HepG2 (cell line): ENCODE results near the gene ANAPC1. TPM values are rescaled to one million over a fixed set of nuclear protein-coding genes. Genes with fewer than 3 reads are reported as not detected.
"Not testable (repeated sequence)": the region's sequence is repeated elsewhere in the genome, so short reads cannot be mapped to it uniquely, and the experiment has no call there.

Experiments used
- BCL6 ChIP-seq: IDR thresholded peaks from 2 replicates; pipeline ENCODE4 v1.6.1; 2016; ENCODE audit warnings: missing genetic modification reagents, missing compliant biosample characterization
- ELF1 ChIP-seq: sonication (generic); formaldehyde crosslinking; IDR thresholded peaks from 2 replicates; pipeline ENCODE4 v1.4.0; 2020; ENCODE audit warnings: missing genetic modification reagents
- ETV5 ChIP-seq: IDR thresholded peaks from 2 replicates; pipeline ENCODE4 v1.6.1; 2018; ENCODE audit warnings: missing biosample characterization, missing genetic modification reagents, inconsistent platforms, borderline replicate concordance
- FOXA1 ChIP-seq, 2 experiments: fragments of 450-650 bp in 1 of 2; sonication (generic) in 1 of 2; formaldehyde crosslinking in 1 of 2; IDR thresholded peaks; 2 replicates each; pipeline versions ENCODE4 v1.4.0 to v1.6.1; 2016 to 2020; ENCODE audit warnings: missing genetic modification reagents in 1 of 2
- FOXA3 ChIP-seq: IDR thresholded peaks from 2 replicates; pipeline ENCODE4 v1.6.1; 2016; ENCODE audit warnings: missing genetic modification reagents, missing compliant biosample characterization
- FOXK1 ChIP-seq: sonication (generic); formaldehyde crosslinking; IDR thresholded peaks from 2 replicates; pipeline ENCODE4 v1.4.0; 2020; ENCODE audit warnings: low read depth, missing genetic modification reagents, borderline replicate concordance
- GATAD1 ChIP-seq: IDR thresholded peaks from 2 replicates; pipeline ENCODE4 v1.6.1; 2016; ENCODE audit warnings: missing genetic modification reagents, missing compliant biosample characterization
- GATAD2A ChIP-seq: IDR thresholded peaks from 2 replicates; pipeline ENCODE4 v1.6.1; 2016
- HMG20A ChIP-seq: IDR thresholded peaks from 2 replicates; pipeline ENCODE4 v1.6.1; 2016; ENCODE audit warnings: borderline replicate concordance
- MED1 ChIP-seq: sonication (generic); formaldehyde crosslinking; IDR thresholded peaks from 2 replicates; pipeline ENCODE4 v1.4.0; 2020; ENCODE audit warnings: missing genetic modification reagents
- NCOA2 ChIP-seq: sonication (generic); formaldehyde crosslinking; IDR thresholded peaks from 2 replicates; pipeline ENCODE4 v1.8.0; 2022; ENCODE audit warnings: inconsistent platforms
- RARA ChIP-seq: IDR thresholded peaks from 2 replicates; pipeline ENCODE4 v1.6.1; 2016; ENCODE audit warnings: missing genetic modification reagents, missing compliant biosample characterization
- SOX5 ChIP-seq: IDR thresholded peaks from 2 replicates; pipeline ENCODE4 v1.6.1; 2016; ENCODE audit warnings: borderline replicate concordance
- SOX6 ChIP-seq, 2 experiments: fragments of 450-650 bp in 1 of 2; sonication (generic) in 1 of 2; formaldehyde crosslinking in 1 of 2; IDR thresholded peaks; 2 replicates each; pipeline versions ENCODE4 v1.4.0 to v1.6.1; 2017 to 2020; ENCODE audit warnings: antibody characterized with exemption in 1 of 2, mild to moderate bottlenecking in 1 of 2, missing genetic modification reagents in 1 of 2
- ZNF331 ChIP-seq: sonication (generic); formaldehyde crosslinking; IDR thresholded peaks from 2 replicates; pipeline ENCODE4 v1.4.0; 2020; ENCODE audit warnings: missing genetic modification reagents
- ZNF652 ChIP-seq: IDR thresholded peaks from 2 replicates; pipeline ENCODE4 v1.6.1; 2016; ENCODE audit warnings: low read depth, borderline replicate concordance
- polyA plus RNA-seq, 8 experiments: library from polyadenylated mRNA; depleted of rRNA in 3 of 8; stranded (reverse) in 7 of 8; unstranded in 1 of 8; fragments of >200 nt; fragmentation: Illumina TruSeq in 4 of 8; extraction: Trizol in 4 of 8; gene quantifications; 2 replicates each; pipeline versions ENCODE4 v1.2.1 to v1.2.3, GENCODE V29; 2011 to 2016; ENCODE audit warnings: low read depth in 4 of 8, missing spikeins in 1 of 8, mixed read lengths in 1 of 8; ENCODE audit not compliant: insufficient read depth in 1 of 8
- total RNA-seq, 5 experiments: library from RNA; depleted of rRNA; stranded (reverse); fragments of >200 nt; fragmentation: Illumina TruSeq; extraction: Trizol; gene quantifications; 2 replicates each; pipeline ENCODE4 v1.2.3, GENCODE V29; 2016; ENCODE audit warnings: low read depth in 1 of 5
- TF ChIP-seq, protein P1 (sequence below): sonication (generic); formaldehyde crosslinking; conservative IDR thresholded peaks from 2 replicates; pipeline ENCODE4 v1.4.0; 2020; ENCODE audit warnings: mild to moderate bottlenecking, missing genetic modification reagents, moderate library complexity
- TF ChIP-seq, protein P2 (sequence below): IDR thresholded peaks from 2 replicates; pipeline ENCODE4 v1.6.1; 2016; ENCODE audit warnings: mild to moderate bottlenecking
- TF ChIP-seq, protein P3 (sequence below): IDR thresholded peaks from 2 replicates; pipeline ENCODE4 v1.4.0; 2020; ENCODE audit warnings: mild to moderate bottlenecking, missing genetic modification reagents
- TF ChIP-seq, protein P4 (sequence below): IDR thresholded peaks from 2 replicates; pipeline ENCODE4 v1.6.1; 2016; ENCODE audit warnings: low read depth

ANAPC1 gene
- total and polyA plus RNA-seq, 2 of the 13 experiments (the other 11 are each of a cell fraction or from before 2014, with no cell fraction given), result 50.0 to 89.7 TPM

DNA sequence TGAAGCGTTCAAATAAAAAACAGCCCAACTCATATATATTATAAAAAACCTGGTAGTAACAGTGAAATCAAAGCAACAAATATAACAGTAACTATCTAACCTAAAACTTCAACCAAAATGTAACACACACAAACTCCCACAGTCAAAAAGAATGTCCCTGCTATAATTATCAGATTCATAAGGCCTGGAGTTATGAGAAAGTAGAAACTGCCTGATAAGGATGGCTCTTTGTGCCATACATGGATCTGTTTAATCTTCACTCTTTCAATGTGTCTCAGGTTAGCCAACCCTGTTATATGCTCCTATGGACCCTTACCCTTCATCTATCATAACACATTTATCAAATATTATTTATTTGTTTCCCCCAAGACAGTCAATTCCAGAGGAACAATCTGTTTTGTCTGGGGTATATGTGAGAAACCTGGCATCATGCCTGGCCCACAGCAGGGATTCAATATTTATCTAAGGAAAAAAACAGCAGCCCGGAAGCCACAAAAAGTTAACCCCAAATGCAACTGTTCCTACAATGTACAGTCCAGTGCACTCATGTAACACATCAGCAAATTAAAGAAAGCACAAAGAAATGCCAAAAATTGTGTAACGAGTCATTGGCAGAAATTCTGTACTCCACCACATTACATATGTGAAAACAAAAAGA lies 44.2 kb downstream of the ANAPC1 start (continued):
- TF ChIP-seq, protein P1, sequence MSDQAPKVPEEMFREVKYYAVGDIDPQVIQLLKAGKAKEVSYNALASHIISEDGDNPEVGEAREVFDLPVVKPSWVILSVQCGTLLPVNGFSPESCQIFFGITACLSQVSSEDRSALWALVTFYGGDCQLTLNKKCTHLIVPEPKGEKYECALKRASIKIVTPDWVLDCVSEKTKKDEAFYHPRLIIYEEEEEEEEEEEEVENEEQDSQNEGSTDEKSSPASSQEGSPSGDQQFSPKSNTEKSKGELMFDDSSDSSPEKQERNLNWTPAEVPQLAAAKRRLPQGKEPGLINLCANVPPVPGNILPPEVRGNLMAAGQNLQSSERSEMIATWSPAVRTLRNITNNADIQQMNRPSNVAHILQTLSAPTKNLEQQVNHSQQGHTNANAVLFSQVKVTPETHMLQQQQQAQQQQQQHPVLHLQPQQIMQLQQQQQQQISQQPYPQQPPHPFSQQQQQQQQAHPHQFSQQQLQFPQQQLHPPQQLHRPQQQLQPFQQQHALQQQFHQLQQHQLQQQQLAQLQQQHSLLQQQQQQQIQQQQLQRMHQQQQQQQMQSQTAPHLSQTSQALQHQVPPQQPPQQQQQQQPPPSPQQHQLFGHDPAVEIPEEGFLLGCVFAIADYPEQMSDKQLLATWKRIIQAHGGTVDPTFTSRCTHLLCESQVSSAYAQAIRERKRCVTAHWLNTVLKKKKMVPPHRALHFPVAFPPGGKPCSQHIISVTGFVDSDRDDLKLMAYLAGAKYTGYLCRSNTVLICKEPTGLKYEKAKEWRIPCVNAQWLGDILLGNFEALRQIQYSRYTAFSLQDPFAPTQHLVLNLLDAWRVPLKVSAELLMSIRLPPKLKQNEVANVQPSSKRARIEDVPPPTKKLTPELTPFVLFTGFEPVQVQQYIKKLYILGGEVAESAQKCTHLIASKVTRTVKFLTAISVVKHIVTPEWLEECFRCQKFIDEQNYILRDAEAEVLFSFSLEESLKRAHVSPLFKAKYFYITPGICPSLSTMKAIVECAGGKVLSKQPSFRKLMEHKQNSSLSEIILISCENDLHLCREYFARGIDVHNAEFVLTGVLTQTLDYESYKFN (CRISPR knock-in tag), result peak; percentile 63
- peak; percentile 20; the same call in 1 of the 2 replicates for TF ChIP-seq ZNF331 (CRISPR knock-in tag)
- TF ChIP-seq, protein P2, sequence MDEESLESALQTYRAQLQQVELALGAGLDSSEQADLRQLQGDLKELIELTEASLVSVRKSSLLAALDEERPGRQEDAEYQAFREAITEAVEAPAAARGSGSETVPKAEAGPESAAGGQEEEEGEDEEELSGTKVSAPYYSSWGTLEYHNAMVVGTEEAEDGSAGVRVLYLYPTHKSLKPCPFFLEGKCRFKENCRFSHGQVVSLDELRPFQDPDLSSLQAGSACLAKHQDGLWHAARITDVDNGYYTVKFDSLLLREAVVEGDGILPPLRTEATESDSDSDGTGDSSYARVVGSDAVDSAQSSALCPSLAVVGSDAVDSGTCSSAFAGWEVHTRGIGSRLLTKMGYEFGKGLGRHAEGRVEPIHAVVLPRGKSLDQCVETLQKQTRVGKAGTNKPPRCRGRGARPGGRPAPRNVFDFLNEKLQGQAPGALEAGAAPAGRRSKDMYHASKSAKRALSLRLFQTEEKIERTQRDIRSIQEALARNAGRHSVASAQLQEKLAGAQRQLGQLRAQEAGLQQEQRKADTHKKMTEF, result peak; percentile 3
- peak; percentile 25; the same call in 1 of the 2 replicates for TF ChIP-seq BCL6
- TF ChIP-seq, protein P3, sequence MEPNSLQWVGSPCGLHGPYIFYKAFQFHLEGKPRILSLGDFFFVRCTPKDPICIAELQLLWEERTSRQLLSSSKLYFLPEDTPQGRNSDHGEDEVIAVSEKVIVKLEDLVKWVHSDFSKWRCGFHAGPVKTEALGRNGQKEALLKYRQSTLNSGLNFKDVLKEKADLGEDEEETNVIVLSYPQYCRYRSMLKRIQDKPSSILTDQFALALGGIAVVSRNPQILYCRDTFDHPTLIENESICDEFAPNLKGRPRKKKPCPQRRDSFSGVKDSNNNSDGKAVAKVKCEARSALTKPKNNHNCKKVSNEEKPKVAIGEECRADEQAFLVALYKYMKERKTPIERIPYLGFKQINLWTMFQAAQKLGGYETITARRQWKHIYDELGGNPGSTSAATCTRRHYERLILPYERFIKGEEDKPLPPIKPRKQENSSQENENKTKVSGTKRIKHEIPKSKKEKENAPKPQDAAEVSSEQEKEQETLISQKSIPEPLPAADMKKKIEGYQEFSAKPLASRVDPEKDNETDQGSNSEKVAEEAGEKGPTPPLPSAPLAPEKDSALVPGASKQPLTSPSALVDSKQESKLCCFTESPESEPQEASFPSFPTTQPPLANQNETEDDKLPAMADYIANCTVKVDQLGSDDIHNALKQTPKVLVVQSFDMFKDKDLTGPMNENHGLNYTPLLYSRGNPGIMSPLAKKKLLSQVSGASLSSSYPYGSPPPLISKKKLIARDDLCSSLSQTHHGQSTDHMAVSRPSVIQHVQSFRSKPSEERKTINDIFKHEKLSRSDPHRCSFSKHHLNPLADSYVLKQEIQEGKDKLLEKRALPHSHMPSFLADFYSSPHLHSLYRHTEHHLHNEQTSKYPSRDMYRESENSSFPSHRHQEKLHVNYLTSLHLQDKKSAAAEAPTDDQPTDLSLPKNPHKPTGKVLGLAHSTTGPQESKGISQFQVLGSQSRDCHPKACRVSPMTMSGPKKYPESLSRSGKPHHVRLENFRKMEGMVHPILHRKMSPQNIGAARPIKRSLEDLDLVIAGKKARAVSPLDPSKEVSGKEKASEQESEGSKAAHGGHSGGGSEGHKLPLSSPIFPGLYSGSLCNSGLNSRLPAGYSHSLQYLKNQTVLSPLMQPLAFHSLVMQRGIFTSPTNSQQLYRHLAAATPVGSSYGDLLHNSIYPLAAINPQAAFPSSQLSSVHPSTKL (CRISPR knock-in tag), result peak; percentile 76
- peak; percentile 41; the same call in 1 of the 2 replicates for TF ChIP-seq FOXK1 (CRISPR knock-in tag)
- TF ChIP-seq FOXA1, SOX6 (IDR thresholded peaks at IDR 0.05): not testable (repeated sequence)
- peak; percentile 55 for TF ChIP-seq FOXA1 (CRISPR knock-in tag; IDR thresholded peaks at IDR 0.05)
- peak; percentile 29; the same call in 1 of the 2 replicates for TF ChIP-seq HMG20A (CRISPR knock-in tag)
- 0 out of 2 replicates have a peak, but pooled peaks have one; percentile 12 for TF ChIP-seq GATAD1 (CRISPR knock-in tag)
- peak; percentile 59 for TF ChIP-seq GATAD2A (CRISPR knock-in tag)
- TF ChIP-seq ETV5 (CRISPR knock-in tag), result peak; percentile 74; the same call in 1 of the 2 replicates
- TF ChIP-seq MED1 (CRISPR knock-in tag), result peak; percentile 65
- TF ChIP-seq NCOA2 (CRISPR knock-in tag), result peak; percentile 50
- peak; percentile 63 for TF ChIP-seq SOX6 (CRISPR knock-in tag; IDR thresholded peaks at IDR 0.05)
- TF ChIP-seq ZNF652 (CRISPR knock-in tag), result peak; percentile 95
- TF ChIP-seq FOXA3 (CRISPR knock-in tag), result peak; percentile 76; the same call in 1 of the 2 replicates
- TF ChIP-seq, protein P4, sequence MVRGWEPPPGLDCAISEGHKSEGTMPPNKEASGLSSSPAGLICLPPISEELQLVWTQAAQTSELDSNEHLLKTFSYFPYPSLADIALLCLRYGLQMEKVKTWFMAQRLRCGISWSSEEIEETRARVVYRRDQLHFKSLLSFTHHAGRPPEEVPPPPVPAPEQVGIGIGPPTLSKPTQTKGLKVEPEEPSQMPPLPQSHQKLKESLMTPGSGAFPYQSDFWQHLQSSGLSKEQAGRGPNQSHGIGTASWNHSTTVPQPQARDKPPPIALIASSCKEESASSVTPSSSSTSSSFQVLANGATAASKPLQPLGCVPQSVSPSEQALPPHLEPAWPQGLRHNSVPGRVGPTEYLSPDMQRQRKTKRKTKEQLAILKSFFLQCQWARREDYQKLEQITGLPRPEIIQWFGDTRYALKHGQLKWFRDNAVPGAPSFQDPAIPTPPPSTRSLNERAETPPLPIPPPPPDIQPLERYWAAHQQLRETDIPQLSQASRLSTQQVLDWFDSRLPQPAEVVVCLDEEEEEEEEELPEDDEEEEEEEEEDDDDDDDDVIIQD, result 0 out of 2 replicates have a peak, but pooled peaks have one; percentile 30
- TF ChIP-seq RARA (CRISPR knock-in tag), result peak; percentile 50
- TF ChIP-seq SOX5 (CRISPR knock-in tag), result peak; percentile 78; the same call in 1 of the 2 replicates
- TF ChIP-seq ELF1 (CRISPR knock-in tag), result peak; percentile 41; the same call in 1 of the 2 replicates
